NCI-H446 treated with DMSO at 0.1 percent for 48 hours (cell line): ENCODE measurements around the gene PAQR3.
A peak's percentile ranks its signal among the peaks of the same experiment; 100 is the strongest.
"Not testable (repeated sequence)": the region's sequence is repeated elsewhere in the genome, so short reads cannot be mapped to it uniquely, and the experiment has no call there.

Experiments
- DNase-seq: peaks from one replicate; lab custom pipeline; 2025; lab: John Stamatoyannopoulos, UW

Gene PAQR3

DNA sequence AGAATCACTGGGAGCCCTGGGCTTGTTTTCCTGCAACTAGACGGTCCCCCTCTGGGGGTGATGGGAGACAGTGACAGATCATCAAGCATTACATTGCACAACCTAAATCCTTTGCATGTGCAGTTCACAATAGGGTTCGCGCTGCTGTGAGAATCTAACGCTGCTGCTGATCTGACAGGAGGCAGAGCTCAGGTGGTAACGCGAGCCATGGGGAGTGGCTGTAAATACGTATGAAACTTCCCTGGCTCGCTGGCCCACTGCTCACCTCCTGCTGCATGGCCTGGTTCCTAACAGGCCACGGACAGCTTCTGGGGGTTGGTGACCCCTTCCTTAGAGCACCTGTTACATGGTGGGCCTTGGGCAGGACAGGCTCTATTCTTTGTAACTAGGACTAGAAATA is 10.4 kb downstream of the PAQR3 start:
- no peak for DNase-seq

- DNase-seq = no peak
Measured at GRCh38 chr4:78926826-78927225, 12.4 kb downstream of the PAQR3 start.

GRCh38 chr4:78923464-78924312 is 15.6 kb downstream of the PAQR3 start:
- no peak for DNase-seq

DNA sequence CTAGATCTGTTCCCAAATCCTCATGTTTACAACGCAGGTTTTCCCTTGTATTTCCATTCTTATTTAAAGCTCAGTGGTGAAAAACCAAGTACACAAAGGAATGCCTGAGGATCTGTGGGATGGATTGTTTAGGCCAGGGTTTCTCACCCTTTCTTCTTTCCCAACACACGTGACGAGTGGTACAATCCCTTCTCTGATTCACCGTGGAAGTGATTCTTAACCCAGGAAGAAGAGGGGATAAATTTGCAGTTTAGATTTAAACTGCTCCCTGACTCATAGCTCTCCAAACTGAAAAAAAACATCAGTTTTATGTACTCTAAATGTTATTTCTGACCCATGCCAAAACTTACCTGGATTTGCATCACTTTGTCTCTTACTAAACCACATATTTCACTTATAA is 17.0 kb downstream of the PAQR3 start:
- DNase-seq = no peak

DNA sequence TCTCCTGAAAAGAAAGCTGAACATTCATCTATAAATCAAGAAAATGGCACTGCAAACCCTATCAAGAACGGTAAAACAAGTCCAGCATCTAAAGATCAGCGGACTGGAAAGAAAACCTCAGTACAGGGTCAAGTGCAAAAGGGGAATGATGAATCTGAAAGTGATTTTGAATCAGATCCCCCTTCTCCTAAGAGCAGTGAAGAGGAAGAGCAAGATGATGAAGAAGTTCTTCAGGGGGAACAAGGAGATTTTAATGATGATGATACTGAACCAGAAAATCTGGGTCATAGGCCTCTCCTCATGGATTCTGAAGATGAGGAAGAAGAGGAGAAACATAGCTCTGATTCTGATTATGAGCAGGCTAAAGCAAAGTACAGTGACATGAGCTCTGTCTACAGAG is 28.6 kb downstream of the PAQR3 start:
- no peak for DNase-seq

- DNase-seq = not testable (repeated sequence)
Measured at GRCh38 chr4:78908974-78909373, 30.3 kb downstream of the PAQR3 start.

GRCh38 chr4:78907638-78908037 is 31.6 kb downstream of the PAQR3 start:
- DNase-seq = no peak

DNA sequence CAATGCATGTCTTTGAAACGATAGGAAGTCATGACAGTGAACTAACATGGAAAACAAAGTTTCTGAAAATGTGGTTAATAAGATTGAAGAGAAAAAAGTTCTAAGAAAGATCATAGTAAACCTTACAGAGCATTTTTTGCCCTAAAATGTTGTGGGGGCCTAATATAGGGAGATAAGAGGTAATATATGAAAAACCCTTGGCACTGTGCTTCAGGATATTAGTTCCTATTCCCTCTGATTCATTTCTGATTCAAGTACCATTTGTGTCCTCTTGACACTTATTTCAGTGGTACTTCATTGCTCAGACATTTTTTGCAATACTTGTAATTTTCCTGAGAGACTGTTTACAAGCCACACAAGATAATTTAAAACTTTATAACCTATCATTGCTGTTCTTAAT is 35.1 kb downstream of the PAQR3 start:
- no peak for DNase-seq

DNA sequence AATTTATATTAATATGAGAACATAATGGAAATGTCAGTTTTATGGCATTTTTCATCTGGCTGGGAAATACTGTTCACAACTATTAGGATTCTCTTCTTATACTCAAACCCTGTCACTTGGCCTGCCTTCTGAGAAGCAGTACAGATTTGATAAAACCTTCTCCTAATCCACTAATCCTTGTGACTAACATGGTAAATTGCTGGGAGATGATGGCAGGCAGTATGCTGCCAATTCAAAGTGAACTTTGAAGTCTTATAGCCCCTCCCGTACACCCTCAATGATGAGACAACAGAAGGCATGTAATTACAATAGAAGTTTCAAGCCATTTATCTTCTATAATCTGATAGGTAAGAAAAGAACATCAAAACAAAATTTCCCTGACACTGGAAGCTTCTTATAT is 36.9 kb downstream of the PAQR3 start:
- DNase-seq = no peak

DNA sequence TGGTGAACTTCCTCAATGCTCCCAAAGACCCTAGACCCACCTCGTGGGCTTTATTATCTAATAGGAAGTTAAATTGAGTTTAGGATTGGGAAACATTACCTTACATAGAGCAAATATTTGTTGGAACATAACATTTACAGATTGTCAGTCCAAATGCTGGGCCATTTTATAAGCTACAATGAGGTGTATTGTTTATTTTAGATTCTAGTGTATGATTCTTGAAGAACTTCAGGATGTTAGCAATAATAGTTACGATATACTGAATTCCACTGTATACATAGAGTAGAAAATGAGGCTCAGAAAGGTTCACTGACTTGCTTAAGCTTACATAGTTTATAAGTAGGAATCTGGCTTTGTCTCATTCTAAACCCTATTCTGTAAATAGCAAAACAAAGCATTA is 37.4 kb downstream of the PAQR3 start:
- DNase-seq = no peak

DNA sequence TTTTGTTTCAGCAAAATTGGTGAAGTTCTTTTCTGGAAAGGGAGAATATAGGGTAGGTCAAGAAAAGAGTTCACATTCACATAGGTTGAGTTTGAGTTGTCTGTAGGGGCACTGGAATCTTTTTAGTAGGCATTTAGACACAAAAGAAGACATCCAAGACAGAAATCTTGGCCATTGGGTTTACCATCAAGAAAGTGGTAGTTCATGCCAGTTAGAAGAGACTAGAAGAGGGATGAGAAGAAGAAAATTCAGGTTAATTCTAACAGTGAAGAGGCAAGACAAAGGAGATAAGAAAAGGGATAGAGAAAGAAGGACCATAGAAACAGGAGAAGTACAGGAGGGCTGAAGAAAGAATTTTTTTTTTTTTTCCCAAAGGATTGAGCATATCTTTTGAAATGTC is 39.9 kb downstream of the PAQR3 start:
- no peak for DNase-seq

GRCh38 chr4:78889955-78890354 is 49.3 kb downstream of the PAQR3 start:
- DNase-seq = no peak

GRCh38 chr4:78885598-78885997 is 53.6 kb downstream of the PAQR3 start:
- DNase-seq = no peak

GRCh38 chr4:78880874-78881492 is 58.3 kb downstream of the PAQR3 start:
- DNase-seq = no peak

- DNase-seq = no peak
Measured at GRCh38 chr4:78878031-78878430, 61.2 kb downstream of the PAQR3 start.

GRCh38 chr4:78876568-78877320 is 62.5 kb downstream of the PAQR3 start:
- no peak for DNase-seq

GRCh38 chr4:78870056-78870455 is 69.2 kb downstream of the PAQR3 start:
- no peak for DNase-seq

GRCh38 chr4:78868712-78869111 is 70.5 kb downstream of the PAQR3 start:
- not testable (repeated sequence) for DNase-seq

- DNase-seq = no peak
Measured at GRCh38 chr4:78865451-78865850, 73.8 kb downstream of the PAQR3 start.

DNA sequence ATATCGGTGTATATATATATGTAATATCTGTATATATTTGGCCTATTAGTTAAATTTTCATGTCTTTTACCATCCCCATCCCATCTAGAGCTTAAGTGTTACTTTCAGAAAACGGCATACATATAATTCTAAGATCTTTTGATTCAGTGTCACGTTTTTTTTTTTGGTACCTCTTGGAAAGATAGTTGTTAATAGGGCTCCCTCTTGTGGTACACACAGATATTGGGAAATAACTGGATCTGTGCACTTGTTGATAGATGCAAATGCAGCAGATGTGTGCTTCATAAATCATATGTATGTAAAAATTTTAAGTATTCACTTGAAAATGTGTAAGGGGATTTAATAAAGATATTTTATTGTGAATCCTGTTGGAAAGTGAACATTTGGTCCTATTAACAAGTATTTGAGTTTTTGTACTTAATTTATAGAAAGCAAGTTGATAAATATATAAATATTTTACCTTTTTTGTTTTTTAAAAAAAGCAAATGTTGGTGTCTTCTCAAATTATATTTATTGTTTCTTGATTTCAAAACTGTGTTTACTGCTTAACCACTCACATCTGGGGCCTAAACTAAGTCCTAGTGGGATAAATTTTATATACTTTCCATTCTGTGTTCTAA is 74.7 kb downstream of the PAQR3 start:
- peak; percentile 65 for DNase-seq

DNA sequence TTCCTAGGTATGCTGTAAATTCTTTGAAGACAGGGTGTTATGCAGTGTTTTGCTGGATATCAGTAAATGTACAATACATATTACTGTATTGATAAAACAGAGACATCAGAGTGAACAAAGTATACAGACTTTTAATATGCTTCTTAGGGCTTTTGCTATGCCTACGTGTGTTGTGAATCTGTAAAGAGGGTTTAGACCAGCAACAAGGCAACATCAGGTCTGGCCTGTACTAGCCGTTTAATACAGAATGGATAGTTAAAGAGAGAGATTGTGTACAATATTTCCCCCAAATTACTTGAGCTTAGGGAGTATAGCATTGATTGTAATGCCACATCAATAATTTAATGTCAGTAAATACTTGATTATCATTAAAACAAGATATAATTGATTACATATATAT is 75.2 kb downstream of the PAQR3 start:
- no peak for DNase-seq

DNA sequence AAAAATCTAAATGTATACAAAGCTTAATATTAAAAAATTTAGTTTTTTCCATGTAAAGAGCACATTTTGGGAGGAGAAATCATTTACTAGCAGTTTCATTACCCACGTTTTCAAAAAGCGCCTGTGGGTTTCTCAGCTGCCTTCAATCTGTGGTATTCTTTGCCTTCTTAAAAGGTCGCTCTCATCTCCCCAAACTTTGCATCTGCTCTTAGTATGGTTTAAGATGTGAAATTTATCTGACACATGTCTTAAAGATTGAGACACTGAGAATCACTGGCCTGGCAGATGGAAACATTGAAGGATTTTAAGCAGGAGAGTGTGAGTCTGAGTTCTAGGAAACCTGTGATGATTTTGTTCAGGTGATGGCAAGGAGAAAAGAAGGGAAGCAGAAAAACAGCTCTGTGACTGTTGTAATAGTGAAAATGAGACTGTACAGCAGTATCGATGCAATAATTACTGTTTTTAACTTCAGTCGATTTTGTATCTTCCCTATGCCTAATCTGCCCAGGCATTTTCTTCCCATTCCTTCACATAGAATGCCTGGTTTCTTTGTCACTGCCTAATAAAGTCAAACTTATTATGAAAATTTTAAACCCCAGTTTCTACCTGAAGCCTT is 75.9 kb downstream of the PAQR3 start:
- no peak for DNase-seq
